Fibroblast of lung (primary cell): ENCODE results near the gene ART1. TPM values are rescaled to one million over a fixed set of nuclear protein-coding genes. Genes with fewer than 3 reads are reported as not detected.

Experiments
- DNase-seq, 2 donors: peaks; one replicate each; pipeline versions ENCODE4 v3.0.0 to v3.0.0-alpha.2; 2010; ENCODE audit warnings: low read depth in 2 of 2
- H2AFZ ChIP-seq: 2 replicates; pipeline ENCODE4 v1.5.1; 2012; ENCODE audit warnings: low read length, control low read depth, inconsistent platforms
- H3K27ac ChIP-seq: 2 replicates; pipeline ENCODE4 v1.5.1; 2011; ENCODE audit warnings: low read length, control low read depth; ENCODE audit not compliant: insufficient read depth
- H3K27me3 ChIP-seq: 2 replicates; pipeline ENCODE4 v1.5.1; 2011; ENCODE audit warnings: mild to moderate bottlenecking, low read length; ENCODE audit not compliant: control insufficient read depth, insufficient read depth
- H3K36me3 ChIP-seq: 2 replicates; pipeline ENCODE4 v1.5.1; 2011; ENCODE audit warnings: low read length; ENCODE audit not compliant: control insufficient read depth, insufficient read depth
- H3K4me1 ChIP-seq: 2 replicates; pipeline ENCODE4 v1.5.1; 2011; ENCODE audit warnings: low read length; ENCODE audit not compliant: control insufficient read depth, insufficient read depth; ENCODE audit errors: extremely low read depth
- H3K4me2 ChIP-seq: 2 replicates; pipeline ENCODE4 v1.5.1; 2011; ENCODE audit warnings: low read length, control low read depth; ENCODE audit not compliant: insufficient read depth; ENCODE audit errors: extremely low read depth
- H3K4me3 ChIP-seq, 4 experiments: fragments of 200-600 bp in 1 of 4; sonication (generic) in 1 of 4; replicated peaks in 1 of 4; 2 replicates each; pipeline ENCODE4 v1.5.1; 2011 to 2016; ENCODE audit warnings: low read length in 4 of 4, low read depth in 3 of 4, mild to moderate bottlenecking in 3 of 4, control low read depth in 2 of 4, inconsistent platforms in 1 of 4, mixed read lengths in 1 of 4; ENCODE audit not compliant: insufficient read depth in 1 of 4; ENCODE audit errors: control extremely low read depth in 1 of 4
- H3K79me2 ChIP-seq: 2 replicates; pipeline ENCODE4 v1.5.1; 2012; ENCODE audit warnings: mild to moderate bottlenecking, low read length, inconsistent platforms; ENCODE audit not compliant: control insufficient read depth, insufficient read depth
- H3K9ac ChIP-seq: 2 replicates; pipeline ENCODE4 v1.5.1; 2011; ENCODE audit warnings: mild to moderate bottlenecking, low read length, control low read depth; ENCODE audit not compliant: insufficient read depth
- H3K9me3 ChIP-seq: 2 replicates; pipeline ENCODE4 v1.5.1; 2012; ENCODE audit warnings: low read depth, low read length; ENCODE audit not compliant: control insufficient read depth, insufficient read depth
- H4K20me1 ChIP-seq: 2 replicates; pipeline ENCODE4 v1.5.1; 2011; ENCODE audit warnings: low read length; ENCODE audit not compliant: control insufficient read depth, insufficient read depth; ENCODE audit errors: extremely low read depth
- EZH2 ChIP-seq: IDR thresholded peaks from 2 replicates; pipeline ENCODE4 v1.5.1; 2012; ENCODE audit warnings: low read length, control low read depth, mild to moderate bottlenecking; ENCODE audit errors: missing control alignments
- polyA plus RNA-seq, 2 donors: library from polyadenylated mRNA; depleted of rRNA in 1 of 2; stranded (reverse) in 1 of 2; unstranded in 1 of 2; fragments of >200 nt; gene quantifications; 2 replicates each; pipeline ENCODE4 v1.2.1, GENCODE V29; 2011 to 2012; ENCODE audit warnings: missing spikeins in 1 of 2
- total RNA-seq: library from RNA; depleted of rRNA; stranded (reverse); fragments of >200 nt; gene quantifications from 2 replicates; pipeline ENCODE4 v1.2.1, GENCODE V29; 2014
- TF ChIP-seq, protein P1 (sequence below), 2 donors: IDR thresholded peaks in 1 of 2; conservative IDR thresholded peaks in 1 of 2; 1 replicate in 1 of 2; 2 replicates in 1 of 2; pipeline ENCODE4 v1.5.1; 2011 to 2012; ENCODE audit warnings: low read length in 2 of 2, control low read depth in 1 of 2, inconsistent platforms in 1 of 2, low read depth in 1 of 2, mild to moderate bottlenecking in 1 of 2

Gene ART1
- total and polyA plus RNA-seq, 2 donors (not counting 1 experiment from before 2014, with no cell fraction given): not detected

DNA sequence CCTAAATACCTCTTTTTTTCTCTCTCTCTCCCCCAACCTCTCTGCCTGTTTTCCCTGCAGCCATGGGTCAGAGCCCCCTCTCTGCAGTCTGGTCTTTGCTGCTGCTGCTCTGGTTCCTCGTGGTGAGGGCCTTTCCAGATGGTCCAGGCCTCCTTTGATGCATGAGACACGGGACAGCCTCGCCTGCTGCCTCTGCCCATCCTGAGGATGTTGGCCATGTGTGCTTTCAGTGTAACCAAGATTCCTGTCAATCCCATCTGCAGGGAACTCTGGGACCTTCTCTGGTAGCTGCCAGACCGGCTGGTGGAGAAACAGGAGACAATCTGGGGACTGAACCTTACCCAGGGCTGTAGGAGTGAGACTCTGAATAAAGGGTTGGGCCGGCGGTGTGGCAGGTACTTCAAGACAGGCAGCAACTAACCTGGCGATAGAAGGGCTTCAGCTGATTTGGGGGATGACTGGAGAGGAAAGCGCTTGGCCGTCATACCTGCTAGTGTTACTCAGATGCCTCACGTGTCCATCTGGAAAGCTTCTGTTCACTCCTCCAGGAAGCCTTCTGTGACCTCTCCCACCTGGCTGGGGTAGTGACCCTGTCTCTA lies 19.2 kb downstream of the ART1 start:
- Histone ChIP-seq H3K36me3 (peaks cover 9% of the 10 kb centered on the region), H4K20me1 (no peaks in the 10 kb centered on the region), H3K4me1 (no peaks in the 10 kb centered on the region), H3K4me2 (no peak overlapping the region), H2AFZ (no peak overlapping the region), H3K27ac (no peak overlapping the region), H3K9me3 (no peaks in the 10 kb centered on the region), H3K79me2 (no peaks in the 10 kb centered on the region), H3K4me3 (no peak overlapping the region), H3K9ac (no peak overlapping the region), H3K27me3 (no peaks in the 10 kb centered on the region)
- TF ChIP-seq, protein P1, sequence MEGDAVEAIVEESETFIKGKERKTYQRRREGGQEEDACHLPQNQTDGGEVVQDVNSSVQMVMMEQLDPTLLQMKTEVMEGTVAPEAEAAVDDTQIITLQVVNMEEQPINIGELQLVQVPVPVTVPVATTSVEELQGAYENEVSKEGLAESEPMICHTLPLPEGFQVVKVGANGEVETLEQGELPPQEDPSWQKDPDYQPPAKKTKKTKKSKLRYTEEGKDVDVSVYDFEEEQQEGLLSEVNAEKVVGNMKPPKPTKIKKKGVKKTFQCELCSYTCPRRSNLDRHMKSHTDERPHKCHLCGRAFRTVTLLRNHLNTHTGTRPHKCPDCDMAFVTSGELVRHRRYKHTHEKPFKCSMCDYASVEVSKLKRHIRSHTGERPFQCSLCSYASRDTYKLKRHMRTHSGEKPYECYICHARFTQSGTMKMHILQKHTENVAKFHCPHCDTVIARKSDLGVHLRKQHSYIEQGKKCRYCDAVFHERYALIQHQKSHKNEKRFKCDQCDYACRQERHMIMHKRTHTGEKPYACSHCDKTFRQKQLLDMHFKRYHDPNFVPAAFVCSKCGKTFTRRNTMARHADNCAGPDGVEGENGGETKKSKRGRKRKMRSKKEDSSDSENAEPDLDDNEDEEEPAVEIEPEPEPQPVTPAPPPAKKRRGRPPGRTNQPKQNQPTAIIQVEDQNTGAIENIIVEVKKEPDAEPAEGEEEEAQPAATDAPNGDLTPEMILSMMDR (conservative IDR thresholded peaks at IDR 0.05 in 1 of 2, IDR thresholded peaks at IDR 0.05 in 1 of 2; ENCODE audit: low read depth in 1 of 2, low read length in 2 of 2): no peak
- no peak for TF ChIP-seq EZH2
- DNase-seq: no peak

DNA sequence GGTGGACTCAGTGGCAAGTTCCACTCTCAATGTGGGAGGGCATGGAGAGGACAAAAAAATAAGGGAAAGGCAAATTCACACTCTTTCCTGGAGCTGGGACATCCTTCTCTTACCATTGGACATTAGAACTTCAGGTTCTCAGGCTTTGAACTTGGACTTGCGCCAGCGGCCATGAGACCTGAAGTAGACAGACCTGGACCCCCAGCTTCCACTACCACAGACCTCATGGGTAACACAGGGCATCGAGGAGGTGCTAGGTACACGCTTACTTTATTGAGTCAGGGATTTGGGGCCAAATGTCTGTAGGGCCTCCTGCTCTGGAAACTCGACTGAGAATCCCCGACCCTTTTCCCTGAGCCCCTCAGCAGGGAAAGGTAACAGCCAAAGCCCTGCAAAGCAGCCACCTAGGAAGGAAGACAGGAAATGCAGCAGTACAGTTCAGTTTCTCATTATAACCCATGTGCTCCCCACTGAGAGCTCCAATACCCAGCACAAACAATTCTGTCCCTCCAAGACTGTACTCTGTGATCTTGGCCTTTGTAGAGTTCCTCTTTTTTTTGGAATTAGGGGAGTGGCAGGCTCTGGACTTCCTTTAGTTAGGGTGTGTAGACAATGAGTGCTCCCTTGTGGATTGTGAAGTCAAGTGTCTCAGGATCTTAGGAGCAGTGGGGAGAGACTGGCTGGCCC lies 20.6 kb downstream of the ART1 start:
- no peaks in the 10 kb centered on the region for H3K79me2 ChIP-seq
- no peaks in the 10 kb centered on the region for H3K27me3 ChIP-seq
- TF ChIP-seq EZH2: no peak
- TF ChIP-seq, protein P1 (conservative IDR thresholded peaks at IDR 0.05 in 1 of 2, IDR thresholded peaks at IDR 0.05 in 1 of 2; ENCODE audit: low read depth in 1 of 2, low read length in 2 of 2): no peak
- peaks cover 9% of the 10 kb centered on the region for H3K36me3 ChIP-seq
- no peak overlapping the region for H3K27ac ChIP-seq
- no peaks in the 10 kb centered on the region for H3K4me1 ChIP-seq
- no peaks in the 10 kb centered on the region for H3K9me3 ChIP-seq
- H3K9ac ChIP-seq: no peak overlapping the region
- H4K20me1 ChIP-seq: no peaks in the 10 kb centered on the region
- DNase-seq: no peak
- H3K4me3 ChIP-seq: no peak overlapping the region
- no peak overlapping the region for H3K4me2 ChIP-seq
- no peak overlapping the region for H2AFZ ChIP-seq

DNA sequence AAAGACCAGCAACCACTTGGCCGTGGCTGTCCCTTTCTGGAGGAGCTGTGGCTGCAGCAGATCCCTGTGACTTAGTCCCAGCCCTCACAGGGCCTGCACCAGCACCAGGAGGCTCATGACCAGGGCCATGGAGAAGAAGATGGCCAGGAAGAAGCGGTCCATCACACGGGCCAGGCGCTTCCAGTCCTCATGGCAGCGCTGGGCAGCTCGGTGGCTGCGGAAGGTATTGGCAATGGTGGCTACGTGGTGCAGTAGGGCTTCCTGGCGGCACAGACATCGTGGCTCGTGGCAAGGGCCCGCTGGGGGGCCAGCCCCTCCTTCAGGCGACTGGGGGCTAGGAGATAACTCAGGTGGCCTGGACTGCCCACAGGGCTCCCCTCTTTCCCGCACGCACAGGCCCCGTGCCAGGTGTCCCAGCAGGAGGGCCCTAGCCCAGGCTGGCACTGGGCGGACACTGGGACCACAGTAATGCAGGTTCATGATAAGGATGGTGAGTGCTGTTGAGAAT lies 21.1 kb downstream of the ART1 start:
- Histone ChIP-seq H3K9me3 (no peaks in the 10 kb centered on the region), H3K4me3 (no peak overlapping the region), H3K36me3 (peaks cover 9% of the 10 kb centered on the region), H4K20me1 (no peaks in the 10 kb centered on the region), H3K27me3 (no peaks in the 10 kb centered on the region), H3K9ac (no peak overlapping the region), H3K27ac (no peak overlapping the region), H3K4me2 (no peak overlapping the region), H2AFZ (no peak overlapping the region), H3K79me2 (no peaks in the 10 kb centered on the region), H3K4me1 (no peaks in the 10 kb centered on the region)
- DNase-seq: no peak
- TF ChIP-seq EZH2: no peak
- TF ChIP-seq, protein P1 (conservative IDR thresholded peaks at IDR 0.05 in 1 of 2, IDR thresholded peaks at IDR 0.05 in 1 of 2; ENCODE audit: low read depth in 1 of 2, low read length in 2 of 2): no peak
